T-helper 17 cell (primary cell): ENCODE results near the gene BCAS3. TPM values are rescaled to one million over a fixed set of nuclear protein-coding genes. Genes with fewer than 3 reads are reported as not detected.
"Not testable (repeated sequence)": the region's sequence is repeated elsewhere in the genome, so short reads cannot be mapped to it uniquely, and the experiment has no call there.

Experiments
- ATAC-seq: fragments of 150-1000 bp; cut with Tn5 transposase; 2 replicates; pipeline ENCODE4 v1.10.0; 2021; ENCODE audit warnings: mild to moderate bottlenecking, moderate library complexity
- DNase-seq, 3 donors: peaks; one replicate each; pipeline versions ENCODE4 v3.0.0 to v3.0.0-alpha.2; 2020 to 2021
- H3K9me3 ChIP-seq: one replicate; pipeline ENCODE4 v1.7.0; 2013; ENCODE audit warnings: low read length, mild to moderate bottlenecking; ENCODE audit not compliant: control insufficient read depth, poor library complexity, severe bottlenecking
- H3K27ac Mint-ChIP-seq: one replicate; pipeline ENCODE4 v1.8.0; 2022; ENCODE audit warnings: mild to moderate bottlenecking, moderate library complexity, mixed read lengths
- H3K27me3 Mint-ChIP-seq: one replicate; pipeline ENCODE4 v1.8.0; 2022; ENCODE audit warnings: mixed read lengths
- H3K36me3 Mint-ChIP-seq: one replicate; pipeline ENCODE4 v1.8.0; 2022; ENCODE audit warnings: low read depth, mixed read lengths
- H3K4me1 Mint-ChIP-seq: one replicate; pipeline ENCODE4 v1.8.0; 2022; ENCODE audit warnings: mild to moderate bottlenecking, mixed read lengths
- H3K4me3 Mint-ChIP-seq: one replicate; pipeline ENCODE4 v1.8.0; 2022; ENCODE audit warnings: mild to moderate bottlenecking, moderate library complexity, mixed read lengths
- total RNA-seq, 4 donors: library from RNA in 2 of 4; stranded (reverse) in 2 of 4; gene quantifications; one replicate each; pipeline ENCODE4 v1.2.3 and lab custom pipeline; 2022 to 2026

BCAS3 gene
- total RNA-seq, 2 donors from 2014 or later: 39.0 to 50.0 TPM

DNA sequence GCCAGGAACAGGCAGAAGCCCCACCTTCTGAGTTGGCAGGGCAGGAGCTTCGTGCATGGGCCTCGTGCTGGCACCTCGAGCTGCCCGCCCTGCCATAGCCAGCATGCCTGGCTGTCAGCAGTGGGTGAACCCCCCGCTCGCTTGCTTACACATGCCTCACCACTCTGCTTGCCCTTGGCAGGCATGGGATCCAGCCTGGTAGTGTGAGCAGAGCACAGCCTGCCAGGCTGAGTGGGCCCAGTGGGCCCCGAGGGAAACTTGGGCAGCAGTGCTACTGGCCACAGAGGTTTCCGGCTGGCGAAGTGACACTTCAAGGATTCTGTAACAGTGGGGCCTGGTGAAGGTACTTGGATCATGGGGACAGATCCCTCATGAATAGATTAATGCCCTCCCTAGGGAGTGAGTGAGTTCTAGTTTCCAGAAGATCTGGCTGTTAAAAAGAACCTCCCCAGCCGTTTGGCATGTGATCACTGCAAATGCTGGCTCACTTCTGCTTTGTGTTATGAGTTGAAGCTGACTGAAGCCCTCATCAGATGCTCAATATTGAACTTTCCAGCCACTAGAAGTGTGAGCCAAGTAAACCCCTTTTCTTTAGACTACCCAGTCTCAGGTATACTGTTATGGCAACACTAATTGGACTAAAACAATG is 114.7 kb downstream of the BCAS3 start:
- no peaks in the 10 kb centered on the region for H3K9me3 ChIP-seq
- DNase-seq (no peak), ATAC-seq (no peak)
- peaks cover 14% of the 10 kb centered on the region for H3K4me1 Mint-ChIP-seq
- H3K27ac Mint-ChIP-seq: no peak overlapping the region
- H3K36me3 Mint-ChIP-seq: peaks cover 2% of the 10 kb centered on the region
- H3K27me3 Mint-ChIP-seq: no peaks in the 10 kb centered on the region
- no peak overlapping the region for H3K4me3 Mint-ChIP-seq

- H3K9me3 ChIP-seq: no peaks in the 10 kb centered on the region
- peaks cover 13% of the 10 kb centered on the region for H3K4me1 Mint-ChIP-seq
- no peak overlapping the region for H3K27ac Mint-ChIP-seq
- DNase-seq (no peak), ATAC-seq (no peak)
- no peaks in the 10 kb centered on the region for H3K27me3 Mint-ChIP-seq
- peaks cover 2% of the 10 kb centered on the region for H3K36me3 Mint-ChIP-seq
- H3K4me3 Mint-ChIP-seq: no peak overlapping the region
Measured at GRCh38 chr17:60798576-60798975, 120.9 kb downstream of the BCAS3 start.

GRCh38 chr17:60802377-60802776 is 124.7 kb downstream of the BCAS3 start:
- Mint-ChIP-seq H3K4me1 (peaks cover 8% of the 10 kb centered on the region), H3K27ac (no peak overlapping the region), H3K4me3 (no peak overlapping the region), H3K27me3 (no peaks in the 10 kb centered on the region), H3K36me3 (peaks cover 2% of the 10 kb centered on the region)
- ATAC-seq: no peak
- no peaks in the 10 kb centered on the region for H3K9me3 ChIP-seq
- no peak for DNase-seq

GRCh38 chr17:60803059-60803458 is 125.4 kb downstream of the BCAS3 start:
- DNase-seq: no peak
- H3K27ac Mint-ChIP-seq: no peak overlapping the region
- H3K4me1 Mint-ChIP-seq: peaks cover 8% of the 10 kb centered on the region
- H3K4me3 Mint-ChIP-seq: no peak overlapping the region
- H3K9me3 ChIP-seq: no peaks in the 10 kb centered on the region
- H3K27me3 Mint-ChIP-seq: no peaks in the 10 kb centered on the region
- no peak for ATAC-seq
- H3K36me3 Mint-ChIP-seq: peaks cover 2% of the 10 kb centered on the region

GRCh38 chr17:60804831-60805230 is 127.2 kb downstream of the BCAS3 start:
- Mint-ChIP-seq H3K27me3 (no peaks in the 10 kb centered on the region), H3K4me3 (no peak overlapping the region), H3K27ac (no peak overlapping the region), H3K36me3 (peaks cover 7% of the 10 kb centered on the region), H3K4me1 (peaks cover 5% of the 10 kb centered on the region)
- no peak for ATAC-seq
- DNase-seq: no peak
- no peaks in the 10 kb centered on the region for H3K9me3 ChIP-seq

DNA sequence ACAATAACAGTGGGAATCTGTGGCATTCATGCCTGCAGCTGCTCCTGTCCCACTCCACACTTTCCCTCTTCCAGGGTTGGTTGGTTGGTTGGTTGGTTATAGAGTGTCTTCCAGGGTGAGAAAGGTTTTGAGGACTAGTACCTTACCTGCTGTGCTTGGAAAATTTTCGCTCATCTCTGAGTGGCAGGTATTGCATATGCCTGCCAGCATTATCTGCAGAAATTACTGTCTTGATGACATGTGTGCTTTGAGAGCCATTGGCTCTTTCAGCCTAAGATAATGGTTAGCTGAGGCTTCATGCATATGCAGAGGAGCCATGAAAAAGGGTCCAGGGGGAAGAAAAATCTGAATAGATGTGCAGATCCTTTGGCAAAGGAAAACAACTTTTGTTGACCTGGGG is 131.8 kb downstream of the BCAS3 start:
- Mint-ChIP-seq H3K36me3 (peaks cover 5% of the 10 kb centered on the region), H3K4me3 (no peak overlapping the region), H3K4me1 (no peaks in the 10 kb centered on the region), H3K27me3 (no peaks in the 10 kb centered on the region), H3K27ac (no peak overlapping the region)
- ATAC-seq (no peak), DNase-seq (no peak)
- peaks cover 9% of the 10 kb centered on the region for H3K9me3 ChIP-seq

DNA sequence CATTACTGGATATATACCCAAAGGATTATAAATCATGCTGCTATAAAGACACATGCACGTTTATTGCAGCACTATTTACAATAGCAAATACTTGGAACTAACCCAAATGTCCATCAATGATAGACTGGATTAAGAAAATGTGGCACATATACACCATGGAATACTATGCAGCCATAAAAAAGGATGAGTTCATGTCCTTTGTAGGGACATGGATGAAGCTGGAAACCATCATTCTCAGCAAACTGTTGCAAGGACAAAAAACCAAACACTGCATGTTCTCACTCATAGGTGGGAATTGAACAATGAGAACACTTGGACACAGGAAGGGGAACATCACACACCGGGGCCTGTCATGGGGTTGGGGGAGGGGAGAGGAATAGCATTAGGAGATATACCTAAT is 137.3 kb downstream of the BCAS3 start:
- H3K4me1 Mint-ChIP-seq, H3K27me3 Mint-ChIP-seq, H3K27ac Mint-ChIP-seq, DNase-seq, H3K9me3 ChIP-seq, H3K4me3 Mint-ChIP-seq, ATAC-seq, H3K36me3 Mint-ChIP-seq: not testable (repeated sequence)

DNA sequence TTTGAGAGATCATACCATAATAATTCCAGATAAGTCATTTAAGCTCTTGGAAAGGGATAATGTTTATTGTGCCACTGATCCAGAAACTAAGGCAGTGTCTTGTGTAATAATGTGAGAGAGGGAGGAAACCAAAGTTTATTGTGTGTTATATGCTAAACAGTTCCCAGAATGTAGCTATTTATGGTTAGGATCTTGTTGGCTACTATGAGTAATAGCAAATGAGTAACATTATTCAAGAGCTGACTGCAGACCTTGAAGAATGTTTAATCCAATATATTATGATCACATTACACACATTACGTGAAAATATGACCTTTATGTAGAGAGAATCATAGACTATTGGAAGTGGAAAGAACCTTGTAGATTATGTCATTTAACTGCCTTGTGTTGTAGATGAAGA is 139.5 kb downstream of the BCAS3 start:
- Mint-ChIP-seq H3K4me1 (peaks cover 4% of the 10 kb centered on the region), H3K27ac (no peak overlapping the region), H3K36me3 (peaks cover under 1% of the 10 kb centered on the region), H3K4me3 (no peak overlapping the region), H3K27me3 (no peaks in the 10 kb centered on the region)
- no peak for ATAC-seq
- H3K9me3 ChIP-seq: peaks cover 9% of the 10 kb centered on the region
- no peak for DNase-seq

- Mint-ChIP-seq H3K27ac (no peak overlapping the region), H3K4me1 (peaks cover 4% of the 10 kb centered on the region), H3K4me3 (no peak overlapping the region), H3K27me3 (no peaks in the 10 kb centered on the region), H3K36me3 (peaks cover 2% of the 10 kb centered on the region)
- DNase-seq (no peak), ATAC-seq (no peak)
- no peaks in the 10 kb centered on the region for H3K9me3 ChIP-seq
Measured at GRCh38 chr17:60819447-60820130, 141.9 kb downstream of the BCAS3 start.

- no peak for ATAC-seq
- H3K4me3 Mint-ChIP-seq: no peak overlapping the region
- H3K27ac Mint-ChIP-seq: no peak overlapping the region
- H3K9me3 ChIP-seq: no peaks in the 10 kb centered on the region
- H3K4me1 Mint-ChIP-seq: peaks cover 2% of the 10 kb centered on the region
- no peak for DNase-seq
- peaks cover 2% of the 10 kb centered on the region for H3K36me3 Mint-ChIP-seq
- no peaks in the 10 kb centered on the region for H3K27me3 Mint-ChIP-seq
Measured at GRCh38 chr17:60823515-60823914, 145.9 kb downstream of the BCAS3 start.

DNA sequence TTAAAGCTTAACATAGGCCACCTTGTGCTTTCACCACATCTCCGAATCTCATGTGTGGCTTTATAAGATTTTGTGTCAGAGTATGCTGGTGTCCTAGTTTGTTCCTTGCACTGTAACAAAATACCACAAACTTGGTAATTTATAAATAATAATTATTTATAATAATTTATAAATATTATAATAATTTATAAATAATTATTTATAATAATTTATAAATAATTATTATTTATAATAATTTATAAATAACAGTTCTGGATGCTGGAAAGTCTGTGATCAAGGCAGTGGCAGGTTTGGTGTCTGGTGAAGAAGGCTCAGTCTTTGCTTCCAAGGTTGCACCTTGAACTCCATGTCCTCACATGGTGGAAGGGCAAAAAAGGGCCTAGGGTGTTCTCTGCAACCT is 147.7 kb downstream of the BCAS3 start:
- H3K4me3 Mint-ChIP-seq: no peak overlapping the region
- no peak overlapping the region for H3K27ac Mint-ChIP-seq
- no peak for DNase-seq
- H3K27me3 Mint-ChIP-seq: no peaks in the 10 kb centered on the region
- no peak for ATAC-seq
- peaks cover 2% of the 10 kb centered on the region for H3K36me3 Mint-ChIP-seq
- peaks cover 2% of the 10 kb centered on the region for H3K4me1 Mint-ChIP-seq
- H3K9me3 ChIP-seq: no peaks in the 10 kb centered on the region

- H3K27me3 Mint-ChIP-seq: no peaks in the 10 kb centered on the region
- ATAC-seq (no peak), DNase-seq (no peak)
- no peak overlapping the region for H3K4me3 Mint-ChIP-seq
- no peak overlapping the region for H3K27ac Mint-ChIP-seq
- H3K4me1 Mint-ChIP-seq: peaks cover 2% of the 10 kb centered on the region
- no peaks in the 10 kb centered on the region for H3K36me3 Mint-ChIP-seq
- no peaks in the 10 kb centered on the region for H3K9me3 ChIP-seq
Measured at GRCh38 chr17:60827943-60828342, 150.3 kb downstream of the BCAS3 start.

- Mint-ChIP-seq H3K4me3 (no peak overlapping the region), H3K27me3 (no peaks in the 10 kb centered on the region), H3K4me1 (peaks cover 2% of the 10 kb centered on the region), H3K36me3 (no peaks in the 10 kb centered on the region), H3K27ac (no peak overlapping the region)
- no peaks in the 10 kb centered on the region for H3K9me3 ChIP-seq
- ATAC-seq (no peak), DNase-seq (no peak)
Measured at GRCh38 chr17:60832151-60832585, 154.5 kb downstream of the BCAS3 start.

GRCh38 chr17:60832631-60833030 is 155.0 kb downstream of the BCAS3 start:
- Mint-ChIP-seq H3K36me3 (no peaks in the 10 kb centered on the region), H3K27ac (no peak overlapping the region), H3K27me3 (no peaks in the 10 kb centered on the region), H3K4me3 (no peak overlapping the region), H3K4me1 (peaks cover 2% of the 10 kb centered on the region)
- ATAC-seq (no peak), DNase-seq (no peak)
- no peaks in the 10 kb centered on the region for H3K9me3 ChIP-seq
